GM19099 (cell line): ENCODE measurements around the gene CD7.

ENCODE experiments used
- POLR2A ChIP-seq: IDR thresholded peaks from 3 replicates; pipeline ENCODE4 v1.6.1; 2011; ENCODE audit warnings: low read depth; ENCODE audit not compliant: insufficient read length; ENCODE audit errors: extremely low read depth

The CD7 gene

DNA sequence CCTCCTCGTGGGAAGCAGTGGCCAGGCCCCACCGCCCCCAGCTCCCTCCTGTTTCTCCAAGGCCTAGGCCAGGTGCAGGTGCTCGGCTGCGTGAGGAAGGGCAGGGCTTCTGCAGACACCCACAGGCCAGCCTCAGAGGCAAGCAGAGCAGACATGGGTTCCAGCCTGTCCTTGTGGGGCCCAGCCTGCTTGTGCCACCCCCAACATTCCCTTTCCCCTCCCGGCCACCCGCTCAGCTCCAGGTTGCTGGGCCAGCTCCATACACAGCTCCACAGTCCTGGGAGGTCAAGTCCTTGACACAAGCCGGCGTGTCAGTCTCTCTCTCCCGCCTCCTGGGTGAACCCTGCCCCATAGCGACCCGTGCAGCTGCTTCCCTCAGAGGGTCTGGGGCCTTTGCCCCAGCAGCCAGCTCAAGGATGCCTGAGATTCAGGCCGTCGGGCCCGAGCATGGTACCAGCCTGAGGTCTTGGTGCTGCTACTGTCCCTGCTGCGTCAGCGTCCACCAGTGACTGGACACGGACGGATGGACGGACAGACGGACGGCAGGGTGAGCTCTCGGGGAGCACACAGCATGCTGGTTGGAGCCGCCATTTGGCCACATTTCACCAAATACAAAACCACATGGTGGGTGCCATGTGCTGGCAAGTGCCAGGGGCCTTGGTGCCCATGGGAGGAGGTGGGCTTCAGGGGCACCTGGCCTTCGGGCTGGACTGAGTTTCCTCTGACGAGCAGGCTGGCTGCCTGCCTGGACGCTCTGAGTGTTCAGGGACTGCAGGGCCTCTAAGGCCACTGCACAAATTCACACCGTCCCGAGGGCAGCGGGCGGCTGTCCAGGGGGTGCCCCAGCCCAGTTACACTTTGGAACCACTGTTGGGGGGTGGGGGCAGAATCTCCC, 8.1 kb upstream of the CD7 start:
- no peak for TF ChIP-seq POLR2A

DNA sequence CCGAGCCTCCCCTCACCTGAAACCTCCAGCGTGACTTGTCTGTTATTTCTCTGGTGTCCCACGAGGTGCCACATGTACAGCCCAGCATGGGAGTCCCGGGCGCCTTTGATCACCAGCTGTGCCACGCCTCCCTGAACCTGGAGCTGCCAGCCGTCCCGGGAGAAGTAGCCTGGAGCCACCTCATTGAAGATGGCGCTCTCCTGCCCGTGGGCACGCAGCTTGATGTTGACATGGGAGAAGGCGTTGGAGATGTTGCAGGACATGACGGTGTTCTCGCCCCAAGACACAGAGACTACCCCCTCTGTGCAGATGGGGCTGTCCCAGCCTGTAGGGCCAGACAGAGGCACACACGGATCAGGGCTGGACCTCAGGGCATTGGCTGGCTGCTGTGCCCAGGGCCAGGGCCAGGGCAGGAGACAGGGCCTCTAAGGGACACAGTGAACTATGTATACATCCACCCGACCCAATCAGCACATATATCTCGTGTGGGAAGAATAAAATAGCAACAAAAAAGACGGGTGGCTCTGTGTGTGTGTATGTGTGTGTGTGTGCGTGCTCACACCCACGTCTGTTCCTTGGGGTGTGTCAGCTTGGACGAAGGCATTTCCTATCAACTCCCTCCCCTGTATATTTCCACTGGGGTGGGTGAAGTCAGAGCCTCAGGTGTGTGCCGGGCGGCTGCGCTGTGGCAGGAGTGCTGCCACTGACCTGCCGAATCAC, 7.3 kb upstream of the CD7 start:
- TF ChIP-seq POLR2A: no peak

DNA sequence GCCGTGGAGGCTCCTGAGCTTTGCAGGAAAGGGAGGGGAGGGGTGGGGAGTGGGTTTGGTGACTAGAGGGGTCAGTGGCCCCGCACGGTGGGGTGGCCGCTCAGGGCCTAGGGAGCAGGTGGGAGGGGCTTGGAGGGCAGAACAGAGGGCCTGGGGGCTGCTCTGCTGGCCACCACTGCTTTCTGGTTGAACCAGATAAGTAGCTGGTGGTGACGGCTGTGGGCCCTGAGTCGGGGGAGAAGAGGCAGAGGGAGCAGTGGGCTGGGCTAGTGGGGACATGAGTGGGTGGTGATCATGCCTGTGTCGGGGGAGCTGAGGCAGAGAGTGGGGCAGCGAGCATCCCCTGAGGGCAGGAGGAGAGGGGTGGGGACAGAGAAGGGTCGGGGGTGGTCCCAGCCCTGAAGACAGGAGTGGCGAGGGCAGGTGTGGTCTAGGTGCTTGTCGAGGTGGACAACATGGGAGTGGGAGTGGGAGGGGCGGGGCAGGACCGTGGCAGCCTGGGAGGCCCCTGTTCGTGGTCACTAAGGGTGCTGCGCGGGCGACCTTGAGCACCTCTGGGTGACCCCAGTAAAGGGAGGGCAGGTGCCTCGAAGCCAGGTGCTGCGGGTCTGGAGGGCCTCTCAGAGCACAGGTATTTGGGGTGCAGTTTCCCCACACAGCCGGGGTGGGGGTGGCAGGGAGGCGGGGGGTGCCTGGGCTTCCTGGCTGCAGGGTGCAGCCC, 6.3 kb upstream of the CD7 start:
- TF ChIP-seq POLR2A: no peak

DNA sequence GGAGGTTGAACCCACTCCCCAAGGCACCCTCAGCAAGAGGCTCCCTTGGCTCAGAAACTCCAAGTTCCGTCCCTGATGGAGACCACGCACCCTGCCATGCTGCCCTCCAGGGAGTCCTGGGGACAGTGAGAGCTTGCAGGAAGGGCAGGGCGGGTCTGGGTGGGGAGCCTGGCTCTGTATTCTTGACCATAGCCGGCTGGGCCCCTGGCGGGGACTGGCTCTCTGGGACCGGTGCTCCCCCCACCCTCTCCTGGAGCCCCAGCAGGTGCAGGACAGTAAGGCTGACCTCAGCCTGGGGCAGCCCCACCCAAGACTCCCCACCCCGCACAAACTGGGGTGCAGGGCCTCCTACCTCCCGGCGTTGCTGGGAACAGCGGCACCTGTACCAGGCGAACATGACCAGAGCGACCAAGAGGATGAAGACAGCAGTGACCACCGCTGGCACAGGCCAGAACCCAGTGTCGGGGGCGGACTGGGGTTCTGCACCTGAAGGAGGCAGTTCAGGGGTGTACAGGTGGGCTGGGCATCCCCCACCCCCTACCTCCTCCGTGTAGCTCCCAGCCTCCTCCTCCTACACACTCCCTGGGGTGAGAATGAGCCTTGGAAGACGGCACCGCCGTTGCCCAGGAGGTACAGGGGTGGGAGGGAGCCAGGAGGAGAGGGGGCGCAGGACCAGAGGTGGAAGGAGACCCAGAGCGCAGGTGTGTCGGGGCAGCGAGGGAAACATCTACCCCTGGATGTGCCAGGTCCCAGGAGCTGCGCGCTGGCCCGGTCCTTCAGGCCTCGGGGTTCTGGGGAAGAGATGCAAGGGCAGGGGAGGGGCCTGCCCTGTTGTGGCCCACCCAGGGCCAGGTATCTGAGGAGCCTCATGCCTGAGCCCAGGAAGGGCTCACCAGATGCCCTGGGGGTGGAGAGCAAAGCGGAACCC, 5.4 kb upstream of the CD7 start:
- no peak for TF ChIP-seq POLR2A

DNA sequence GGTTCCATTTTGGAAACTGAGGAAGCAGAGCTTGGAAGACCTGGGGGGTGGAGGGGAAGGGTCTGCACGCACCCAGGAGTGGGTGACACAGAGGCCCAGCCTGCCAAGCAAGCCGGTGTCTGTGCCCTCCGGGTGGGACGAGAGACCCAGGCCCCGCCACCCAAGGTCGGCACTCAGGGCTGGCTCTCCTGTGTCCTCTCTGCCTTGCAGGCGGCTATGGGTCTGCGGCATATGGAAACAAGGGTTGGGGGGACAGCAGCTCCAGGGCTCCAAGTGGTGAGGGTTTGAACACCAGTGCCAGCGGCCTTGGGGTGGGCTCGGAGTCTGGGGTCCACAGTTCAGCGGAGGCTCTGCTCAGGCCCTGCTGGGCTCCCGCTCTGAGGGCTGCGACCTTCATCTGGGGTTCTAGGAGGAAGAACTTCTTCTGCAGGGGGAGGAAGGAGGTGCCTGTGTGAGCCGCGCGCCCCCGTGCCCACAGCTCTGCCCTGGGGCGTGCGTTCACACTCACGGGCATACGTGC, 4.6 kb upstream of the CD7 start:
- no peak for TF ChIP-seq POLR2A

DNA sequence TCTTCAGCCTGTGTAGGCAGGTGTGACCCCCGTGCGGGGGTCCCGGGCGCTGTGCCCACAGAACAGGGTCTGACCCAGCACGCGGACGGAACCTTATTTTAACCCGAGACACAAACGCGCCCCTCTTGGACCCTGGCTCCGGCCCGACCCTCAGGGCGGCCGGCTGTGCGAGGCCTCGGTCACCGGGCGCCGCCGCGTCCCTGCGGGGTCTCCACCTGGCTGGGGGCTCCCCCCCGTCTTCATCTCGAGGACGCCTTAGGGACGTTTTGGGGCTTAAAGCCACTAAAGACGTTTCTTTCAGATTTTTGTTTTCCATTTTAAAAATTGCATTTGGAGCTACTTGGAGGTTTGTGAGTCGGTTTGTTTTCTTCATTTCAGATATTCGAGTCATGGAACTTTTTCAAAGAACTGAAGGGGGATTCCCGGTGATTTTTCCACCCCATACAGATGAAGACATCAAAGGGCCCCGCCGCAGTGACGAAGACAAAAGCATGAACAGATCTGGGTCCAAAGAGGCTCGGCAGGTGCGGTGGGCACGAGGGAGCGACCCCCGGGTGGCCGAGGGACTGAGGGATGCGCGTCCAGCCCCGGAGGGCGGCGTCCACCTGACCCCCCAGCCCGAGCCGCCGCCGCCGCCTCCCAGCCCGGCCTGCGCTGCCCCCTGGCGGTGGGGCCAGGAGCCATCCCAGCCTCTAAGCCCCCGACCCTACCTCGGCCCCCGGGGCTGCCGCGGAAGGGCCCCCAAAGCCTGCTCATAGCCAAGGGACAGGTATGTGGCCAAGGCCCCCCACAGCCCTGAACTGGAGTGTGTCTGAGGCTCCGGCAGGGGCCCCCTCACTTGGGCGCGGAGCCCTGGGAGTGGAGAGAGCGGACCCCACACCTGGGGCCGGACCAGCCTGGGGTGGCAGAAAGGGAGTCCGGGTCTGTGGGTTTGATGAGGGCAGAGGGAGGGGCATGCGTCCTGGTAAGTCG, 3.8 kb upstream of the CD7 start:
- TF ChIP-seq POLR2A: no peak

DNA sequence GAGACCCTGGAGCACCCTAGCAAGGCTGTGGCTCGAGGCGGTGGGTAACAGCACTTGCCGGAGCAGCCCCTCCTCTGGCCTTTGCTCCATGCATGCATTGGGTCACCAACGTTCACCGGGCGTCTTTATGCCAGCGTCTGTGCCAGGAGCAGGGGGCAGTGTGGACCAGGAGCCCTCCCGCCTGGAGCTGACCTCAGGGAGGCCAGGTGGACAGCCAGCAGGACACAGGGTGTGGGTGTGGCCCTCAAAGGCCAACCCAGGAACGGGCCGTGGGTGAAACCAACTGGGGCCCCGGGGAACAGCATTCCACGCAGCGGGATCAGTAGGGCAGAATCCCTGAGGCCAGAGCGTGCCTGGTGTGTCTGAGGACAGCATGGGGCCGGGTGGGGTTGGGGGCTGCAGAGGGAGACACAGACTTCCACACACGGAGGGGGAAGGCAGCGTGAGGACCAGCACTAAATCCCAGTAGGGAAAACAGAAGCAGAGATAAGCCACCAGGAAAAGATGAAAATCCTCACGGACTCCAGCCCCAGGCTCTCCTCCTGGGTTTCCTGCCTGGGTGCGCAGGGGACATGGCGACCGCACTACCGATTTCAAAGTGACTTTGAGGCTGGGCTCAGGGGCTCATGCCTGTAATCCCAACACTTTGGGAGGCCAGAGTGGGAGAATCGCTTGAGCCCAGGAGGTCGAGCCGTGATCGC, 2.9 kb upstream of the CD7 start:
- TF ChIP-seq POLR2A: no peak

DNA sequence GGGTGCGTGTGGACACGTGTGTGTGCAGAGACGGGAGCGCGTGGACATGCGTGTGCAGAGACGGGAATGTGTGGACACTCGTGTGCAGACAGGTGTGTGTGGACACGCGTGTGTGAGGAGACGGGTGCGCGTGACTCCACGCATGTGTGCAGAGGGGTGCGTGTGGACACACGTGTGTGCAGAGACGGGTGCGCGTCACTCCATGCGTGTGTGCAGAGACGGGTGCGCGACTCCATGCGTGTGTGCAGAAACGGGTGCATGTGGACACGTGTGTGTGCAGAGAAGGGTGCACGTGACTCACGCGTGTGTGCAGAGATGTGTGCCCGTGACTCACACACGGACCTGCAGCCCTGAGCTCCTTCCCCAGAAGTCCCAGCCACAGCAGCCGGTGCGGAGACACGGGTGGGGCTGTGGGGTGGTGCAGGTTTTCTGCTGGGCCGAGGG, 2.2 kb upstream of the CD7 start:
- no peak for TF ChIP-seq POLR2A

DNA sequence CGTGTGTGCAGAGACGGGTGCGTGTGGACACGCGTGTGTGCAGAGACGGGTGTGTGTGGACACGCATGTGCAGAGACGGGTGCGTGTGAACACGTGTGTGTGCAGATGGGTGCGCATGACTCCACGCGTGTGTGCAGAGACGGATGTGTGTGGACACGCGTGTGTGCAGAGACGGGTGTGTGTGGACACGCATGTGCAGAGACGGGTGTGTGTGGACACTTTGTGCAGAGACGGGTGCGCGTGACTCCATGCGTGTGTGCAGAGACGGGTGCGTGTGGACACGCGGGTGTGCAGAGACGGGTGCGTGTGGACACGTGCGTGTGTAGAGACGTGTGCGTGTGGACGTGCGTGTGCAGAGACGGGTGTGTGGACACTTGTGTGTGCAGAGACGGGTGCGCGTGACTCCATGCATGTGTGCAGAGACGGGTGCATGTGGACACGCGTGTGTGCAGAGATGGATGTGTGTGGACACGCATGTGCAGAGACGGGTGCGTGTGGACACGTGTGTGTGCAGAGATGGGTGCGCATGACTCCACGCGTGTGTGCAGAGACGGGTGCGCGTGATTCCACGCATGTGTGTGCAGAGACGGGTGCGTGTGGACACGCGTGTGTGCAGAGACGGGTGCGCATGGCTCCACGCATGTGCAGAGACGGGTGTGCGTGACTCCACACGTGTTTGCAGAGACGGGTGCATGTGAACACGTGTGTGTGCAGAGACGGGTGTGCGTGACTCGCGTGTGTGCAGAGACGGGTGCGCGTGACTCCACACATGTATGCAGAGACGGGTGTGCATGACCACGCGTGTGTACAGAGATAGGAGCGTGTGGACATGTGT, 1.6 kb upstream of the CD7 start:
- no peak for TF ChIP-seq POLR2A

DNA sequence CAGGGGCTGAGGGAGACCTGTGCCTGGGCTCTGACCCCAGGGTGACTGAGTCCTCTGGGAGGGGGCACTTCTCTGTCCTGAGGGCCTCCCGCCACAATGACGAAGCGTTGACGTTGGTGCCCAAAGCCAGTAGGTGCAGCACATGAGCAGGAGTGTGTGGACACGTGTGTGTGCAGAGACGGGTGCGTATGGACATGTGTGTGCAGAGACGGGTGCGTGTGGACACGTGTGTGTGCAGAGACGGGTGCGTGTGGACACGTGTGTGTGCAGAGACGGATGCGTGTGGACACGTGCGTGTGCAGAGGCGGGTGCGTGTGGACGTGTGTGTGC, 726 bp upstream of the CD7 start:
- no peak for TF ChIP-seq POLR2A

DNA sequence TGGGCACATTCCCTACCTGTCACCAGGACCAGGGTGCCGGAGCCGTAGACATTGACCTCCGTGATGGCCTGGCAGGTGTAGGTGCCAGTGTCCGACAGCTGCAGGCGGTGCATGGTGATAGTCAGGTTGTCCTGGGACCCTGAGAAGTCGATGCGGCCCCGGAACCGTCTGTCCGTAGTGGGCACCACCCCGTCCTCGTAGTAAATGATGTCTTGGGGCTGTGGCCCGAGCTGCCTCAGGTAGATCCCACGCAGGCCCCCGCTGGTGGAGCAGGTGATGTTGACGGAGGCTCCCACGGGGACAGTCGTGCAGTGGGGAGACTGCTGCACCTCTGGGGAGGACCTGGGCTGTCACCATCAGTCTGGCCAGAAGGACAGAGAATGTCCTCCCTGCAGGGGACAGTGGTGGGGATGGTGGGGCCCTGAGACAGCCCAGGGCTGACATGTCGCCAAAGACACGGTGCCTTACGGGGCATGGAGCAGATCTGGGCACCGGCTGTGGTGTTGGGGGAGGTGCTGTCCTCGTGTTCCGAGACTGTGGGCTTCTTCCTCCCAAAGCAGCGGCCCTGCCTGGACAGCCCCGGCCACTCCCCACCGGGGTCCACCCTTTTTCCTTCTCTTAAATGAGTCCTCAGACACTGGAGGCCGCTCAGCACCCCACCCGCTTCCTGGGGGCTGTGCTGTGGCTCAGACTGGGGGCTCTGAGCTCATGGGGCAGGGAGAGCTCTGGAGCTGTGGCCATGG, 586 bp downstream of the CD7 start:
- no peak for TF ChIP-seq POLR2A
